Globus pallidus (tissue), 1 donor: ENCODE measurements around the gene ARRDC1.
"Not testable (repeated sequence)": the region's sequence is repeated elsewhere in the genome, so short reads cannot be mapped to it uniquely, and the experiment has no call there.

Experiments
- DNase-seq: peaks from one replicate; pipeline ENCODE4 v3.0.0-alpha.2; 2015; ENCODE audit warnings: low spot score

Gene ARRDC1

DNA sequence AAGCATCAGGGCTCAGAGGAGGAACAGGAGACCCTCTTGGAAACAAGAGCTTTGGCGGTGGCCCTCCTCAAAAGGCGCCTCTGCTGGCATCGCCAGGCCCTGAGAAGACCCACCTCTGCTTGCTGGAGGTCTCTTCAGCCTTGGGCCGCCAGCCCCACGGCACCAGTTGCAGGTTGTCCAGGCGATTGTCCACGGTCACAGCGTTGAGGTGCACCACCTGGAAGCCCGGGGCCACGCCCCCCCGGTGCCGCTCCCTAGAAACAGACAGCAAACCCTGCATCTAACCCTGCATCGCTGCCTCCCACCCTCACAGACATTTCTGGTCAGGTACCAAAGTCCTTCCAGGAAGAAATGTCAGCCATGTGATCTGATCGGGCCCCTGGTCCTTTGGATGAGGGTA lies 18.6 kb upstream of the ARRDC1 start:
- DNase-seq, result no peak

DNA sequence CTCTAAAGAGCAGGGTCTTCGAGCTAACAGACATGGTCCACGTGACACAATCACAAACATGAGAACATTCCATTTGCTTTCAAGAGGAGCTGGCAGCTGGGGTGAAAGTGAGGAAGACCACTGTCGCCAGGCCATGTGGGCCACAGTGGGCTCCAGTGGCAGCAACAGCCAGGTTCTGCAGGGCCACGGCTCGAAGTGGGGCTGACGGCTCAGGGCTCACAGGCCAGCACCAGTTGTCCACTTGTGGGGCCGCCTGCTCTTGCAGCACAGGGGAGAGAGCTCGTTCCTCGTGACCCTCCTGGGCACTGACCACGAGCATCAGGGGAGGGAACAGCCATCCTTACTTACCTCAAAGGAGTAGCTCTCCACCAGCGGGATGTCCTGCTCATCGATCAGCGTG lies 17.2 kb upstream of the ARRDC1 start:
- DNase-seq, result no peak

- DNase-seq, result no peak
These were observed 16.6 kb upstream of the ARRDC1 start for GRCh38 chr9:137588891-137589290.

DNA sequence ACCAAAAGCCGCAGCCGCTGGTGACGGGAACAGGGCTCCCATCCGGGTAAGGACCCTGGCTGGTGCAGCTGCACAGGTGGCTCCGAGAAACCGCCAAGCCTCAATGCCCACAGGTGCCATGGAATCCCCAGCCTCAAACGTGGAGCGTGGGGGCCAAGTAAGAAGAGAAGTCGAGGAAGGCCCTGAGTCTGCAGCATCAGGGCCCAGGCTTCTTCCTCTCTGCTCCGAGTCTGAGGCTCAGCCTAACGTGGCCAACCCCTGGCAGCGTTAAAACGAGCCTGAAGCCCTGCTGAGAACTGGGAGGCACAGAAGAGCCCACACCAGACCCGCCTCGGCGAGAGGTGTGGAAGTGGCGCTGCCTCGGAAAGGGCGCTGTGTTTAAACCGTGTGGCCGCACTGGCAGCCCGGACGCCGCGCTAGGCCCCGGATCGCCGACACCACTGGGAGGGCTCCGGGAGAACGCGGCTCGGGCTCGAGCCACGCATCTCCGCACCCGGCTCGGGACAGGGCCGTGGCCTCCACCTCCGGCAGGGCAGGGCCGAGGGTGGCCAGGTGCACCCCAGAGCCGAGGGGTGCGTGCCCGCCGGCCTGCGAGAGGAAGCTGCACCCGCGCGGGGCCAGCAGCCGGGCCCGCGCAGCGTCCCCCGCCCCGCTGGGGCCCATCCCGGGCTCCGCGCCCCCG lies 15.9 kb upstream of the ARRDC1 start:
- no peak for DNase-seq

GRCh38 chr9:137590123-137590468 lies 15.4 kb upstream of the ARRDC1 start:
- no peak for DNase-seq

DNA sequence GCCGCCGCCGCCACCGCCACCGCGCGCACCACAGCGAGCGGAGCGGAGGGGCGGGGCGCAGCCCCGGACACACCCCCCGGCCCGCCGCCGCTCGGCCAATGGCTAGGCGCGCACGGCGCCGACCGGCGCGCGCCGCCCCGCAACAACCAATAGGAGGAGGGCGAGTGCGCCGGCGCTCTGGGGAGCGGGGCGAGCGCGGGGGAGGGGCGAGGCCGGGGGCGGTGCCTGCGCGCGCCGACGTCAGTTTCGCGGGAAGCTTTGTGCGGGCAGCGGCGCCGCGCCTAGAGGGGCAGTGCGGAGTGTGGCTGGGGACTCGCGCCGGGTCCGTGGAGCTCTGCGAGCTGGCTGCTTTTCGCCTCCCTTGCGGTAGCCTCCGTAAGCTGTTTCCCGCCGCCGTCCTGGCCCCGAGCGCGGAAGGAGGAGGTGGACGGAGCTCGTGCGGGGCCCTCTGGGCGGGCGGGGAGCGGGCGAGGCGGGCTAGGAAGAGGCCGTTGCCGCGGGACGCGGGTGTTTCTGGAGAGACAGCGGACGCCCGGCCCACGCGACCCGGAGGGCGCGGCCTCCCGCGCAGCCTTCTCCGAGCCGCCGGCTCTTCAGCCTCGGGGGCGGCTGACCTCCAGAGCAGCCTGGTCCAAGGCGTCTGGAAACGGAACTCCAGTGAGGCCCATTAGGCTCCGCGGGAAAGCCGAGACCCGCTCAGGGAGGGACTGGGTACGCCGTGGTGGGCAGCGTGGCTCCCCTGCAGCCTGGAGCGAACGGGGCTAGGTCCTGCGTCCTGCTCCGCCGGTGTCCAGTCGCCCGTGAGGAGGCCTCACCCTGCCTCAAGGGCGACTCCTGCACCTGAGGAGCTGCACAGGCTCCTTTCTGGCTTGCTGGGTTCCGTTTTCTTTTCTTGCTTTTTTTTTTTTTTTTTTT lies 14.8 kb upstream of the ARRDC1 start, which contains the start of gene ZMYND19:
TSS of gene ZMYND19 (minus strand) at position 44 of the 915 bp plus-strand sequence. CDS start 249 bp downstream, outside the sequence.
- DNase-seq, result peak; percentile 80

- no peak for DNase-seq
These were observed 12.7 kb upstream of the ARRDC1 start for GRCh38 chr9:137592767-137593166.

GRCh38 chr9:137593176-137593575 lies 12.3 kb upstream of the ARRDC1 start:
- no peak for DNase-seq

- DNase-seq, result not testable (repeated sequence)
These were observed 8.9 kb upstream of the ARRDC1 start for GRCh38 chr9:137596577-137596976.

- no peak for DNase-seq
These were observed 6.5 kb upstream of the ARRDC1 start for GRCh38 chr9:137598943-137599342.

- DNase-seq, result no peak
These were observed 2.8 kb upstream of the ARRDC1 start for GRCh38 chr9:137602661-137603060.

GRCh38 chr9:137603879-137604278 lies 1.6 kb upstream of the ARRDC1 start:
- no peak for DNase-seq

- no peak for DNase-seq
These were observed 970 bp upstream of the ARRDC1 start for GRCh38 chr9:137604345-137605086.

DNA sequence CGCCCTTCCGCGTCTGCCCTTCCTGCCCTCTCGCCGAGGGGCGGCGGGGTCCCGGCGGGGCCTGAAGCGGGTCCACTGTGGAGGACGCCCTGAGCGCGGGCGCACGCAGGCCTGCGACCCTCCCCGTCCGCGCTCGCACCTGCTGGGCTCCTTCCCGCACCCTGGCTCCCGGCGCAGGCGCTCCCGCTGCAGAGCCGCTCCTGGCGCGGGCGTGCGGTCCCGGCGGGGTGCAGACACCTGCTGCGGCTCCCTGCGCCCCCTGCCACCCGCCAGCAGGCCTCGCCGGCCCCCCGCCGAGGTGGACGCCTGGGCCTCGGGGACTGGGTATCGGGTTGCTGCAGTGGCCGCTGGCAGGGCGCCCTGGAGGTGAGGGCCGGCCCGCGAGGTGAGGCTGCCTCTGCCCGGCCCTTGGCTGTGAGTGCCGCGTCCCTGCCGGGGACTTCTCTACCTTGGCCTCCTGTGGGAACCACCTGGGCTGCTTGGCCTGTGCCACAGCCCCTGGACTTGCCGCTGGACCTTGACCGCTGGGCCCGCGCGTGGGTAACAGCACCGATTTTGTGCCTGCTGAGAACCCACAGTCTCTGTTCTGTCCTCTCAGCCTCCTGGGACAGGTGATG lies 627 bp downstream of the ARRDC1 start:
- DNase-seq, result no peak

- no peak for DNase-seq
These were observed 1.2 kb downstream of the ARRDC1 start for GRCh38 chr9:137606734-137607138.

DNA sequence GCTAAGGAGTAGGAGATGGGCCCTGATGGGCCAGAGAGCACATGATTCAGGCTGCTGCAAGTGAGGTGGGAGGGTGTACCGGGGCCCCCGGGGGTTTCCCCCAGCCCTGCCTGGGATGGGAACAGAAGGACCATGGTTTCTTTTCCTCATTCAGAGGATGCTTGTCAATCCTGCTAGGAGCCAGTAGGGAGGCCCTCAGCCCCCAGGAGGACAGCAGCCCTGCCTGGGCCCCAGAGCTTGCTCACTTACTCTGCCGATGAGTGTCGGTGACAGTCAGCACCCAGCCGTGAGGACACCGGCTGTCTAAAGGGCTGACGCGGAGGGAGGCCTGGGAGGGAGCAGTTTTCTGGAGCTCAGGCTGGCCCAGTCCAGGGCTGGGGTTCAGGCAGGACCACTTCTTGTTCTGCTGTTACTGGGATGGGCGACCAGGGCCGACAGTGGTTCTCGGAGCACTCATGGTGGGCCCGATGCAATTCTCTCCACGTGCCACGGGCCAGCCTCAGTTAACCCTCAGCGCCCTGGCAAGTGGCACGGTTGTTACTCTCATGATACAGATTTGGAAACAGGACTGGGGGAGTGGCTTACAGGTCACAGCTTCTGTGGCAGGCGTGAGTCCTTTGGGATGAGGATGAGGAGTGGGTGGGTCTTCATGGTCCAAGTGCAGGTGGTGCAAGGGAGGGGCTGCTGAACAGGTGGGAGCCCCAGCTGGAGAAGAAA lies 1.8 kb downstream of the ARRDC1 start:
- DNase-seq, result no peak

DNA sequence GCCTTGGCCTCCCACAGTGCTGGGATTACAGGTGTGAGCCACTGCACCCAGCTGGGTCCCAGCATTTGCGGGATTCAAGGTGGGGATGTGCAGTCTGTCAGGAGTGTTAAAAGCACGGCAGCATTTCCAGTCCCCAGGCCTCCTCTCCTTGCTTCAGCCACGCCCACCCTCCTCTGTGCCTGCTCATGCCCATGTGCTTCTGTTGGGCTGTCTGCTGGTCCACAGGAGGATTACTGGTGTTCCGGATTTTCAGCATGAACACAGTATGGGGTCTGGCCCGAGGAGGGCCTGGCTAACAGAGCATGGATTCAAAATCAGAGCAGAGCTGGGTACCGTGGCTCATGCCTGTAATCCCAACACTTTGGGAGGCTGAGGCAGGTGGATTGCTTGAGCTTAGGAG lies 5.5 kb downstream of the ARRDC1 start:
- no peak for DNase-seq

- DNase-seq, result no peak
These were observed 6.4 kb downstream of the ARRDC1 start for GRCh38 chr9:137611623-137612609.

- no peak for DNase-seq
These were observed 7.3 kb downstream of the ARRDC1 start for GRCh38 chr9:137612741-137613142.

GRCh38 chr9:137613259-137613658 lies 7.8 kb downstream of the ARRDC1 start:
- no peak for DNase-seq
